HepG2 (cell line): ENCODE measurements around the gene HYDIN. TPM values are rescaled to one million over a fixed set of nuclear protein-coding genes. Genes with fewer than 3 reads are reported as not detected.

ENCODE experiments used
- ATAC-seq: fragments of 200-7000 bp; cut with Tn5 transposase; 3 replicates; pipeline ENCODE4 v1.9.1; 2020; ENCODE audit warnings: mild to moderate bottlenecking, moderate library complexity
- BruUV-seq: library from RNA; stranded (reverse); fragments of 400-500 nt; replicated peaks from 2 replicates; lab custom pipeline; 2021; lab: Mats Ljungman, UMichigan
- CTCF ChIA-PET: fragments of 300-600 bp; formaldehyde crosslinking; extraction: SDS; loops from one replicate; lab custom pipeline; 2021; ENCODE audit warnings: low total read pairs, inconsistent platforms, low intra/inter-chr PET ratio; lab: Yijun Ruan, JAX
- POLR2A ChIA-PET: fragments of 350-600 bp; sonication (Branson Sonifier 250); formaldehyde crosslinking; loops from one replicate; lab custom pipeline; 2020; ENCODE audit warnings: antibody characterized with exemption, inconsistent platforms; lab: Yijun Ruan, JAX
- DNase-seq: peaks from one replicate; pipeline ENCODE4 v3.0.0-alpha.2; 2015; ENCODE audit warnings: low spot score
- FAIRE-seq: peaks from 3 replicates; lab custom pipeline; 2011; peaks lifted over from hg19 to GRCh38; lab: Jason Lieb, UNC
- H2AFZ ChIP-seq: one replicate; pipeline ENCODE4 v1.6.1; 2011; ENCODE audit warnings: low read length, inconsistent platforms
- H3K27ac ChIP-seq: fragments of 300-600 bp; 3 replicates; pipeline ENCODE4 v1.8.0; 2011; ENCODE audit warnings: mixed run types, mild to moderate bottlenecking, mixed read lengths, low read length, inconsistent platforms; ENCODE audit not compliant: insufficient read depth; ENCODE audit errors: extremely low read length
- H3K27me3 ChIP-seq, 2 experiments: fragments of 200-600 bp in 1 of 2; 2 replicates in 1 of 2; 3 replicates in 1 of 2; pipeline versions ENCODE4 v1.6.0 to v1.8.0; 2011; ENCODE audit warnings: low read length in 2 of 2, mild to moderate bottlenecking in 2 of 2, moderate library complexity in 2 of 2, inconsistent platforms in 1 of 2; ENCODE audit not compliant: insufficient read depth in 2 of 2, control insufficient read depth in 1 of 2
- H3K36me3 ChIP-seq, 2 experiments: fragments of 200-600 bp in 1 of 2; replicated peaks in 1 of 2; 2 replicates in 1 of 2; 3 replicates in 1 of 2; pipeline versions ENCODE4 v1.5.1 to v1.8.0; 2011; ENCODE audit warnings: low read length in 2 of 2, inconsistent platforms in 1 of 2; ENCODE audit not compliant: insufficient read depth in 2 of 2, control insufficient read depth in 1 of 2
- H3K4me1 ChIP-seq: 2 replicates; pipeline ENCODE4 v1.5.1; 2012; ENCODE audit warnings: low read length, inconsistent platforms; ENCODE audit not compliant: insufficient read depth
- H3K4me2 ChIP-seq: 2 replicates; pipeline ENCODE4 v1.6.0; 2011; ENCODE audit warnings: low read depth, low read length, inconsistent platforms
- H3K4me3 ChIP-seq, 3 experiments: fragments of 200-600 bp in 1 of 3; sonication (generic), shearing (Covaris generic) in 1 of 3; replicated peaks in 1 of 3; 2 replicates each; pipeline ENCODE4 v1.5.1; 2011 to 2016; ENCODE audit warnings: low read length in 3 of 3, inconsistent platforms in 2 of 3, low read depth in 2 of 3, mild to moderate bottlenecking in 2 of 3, control low read depth in 1 of 3, mixed read lengths in 1 of 3; ENCODE audit not compliant: insufficient read depth in 1 of 3
- H3K79me2 ChIP-seq: one replicate; pipeline ENCODE4 v1.6.1; 2011; ENCODE audit warnings: low read length, inconsistent platforms; ENCODE audit not compliant: insufficient read depth
- H3K9ac ChIP-seq: 2 replicates; pipeline ENCODE4 v1.6.0; 2011; ENCODE audit warnings: mild to moderate bottlenecking, low read depth, low read length, inconsistent platforms; ENCODE audit not compliant: insufficient read depth
- H3K9me3 ChIP-seq: 2 replicates; pipeline ENCODE4 v1.5.1; 2012; ENCODE audit warnings: mild to moderate bottlenecking, low read length
- H4K20me1 ChIP-seq: 2 replicates; pipeline ENCODE4 v1.6.0; 2011; ENCODE audit warnings: inconsistent platforms, mild to moderate bottlenecking, low read length, moderate library complexity; ENCODE audit not compliant: insufficient read depth
- DPF2 ChIP-seq: sonication (generic); formaldehyde crosslinking; IDR thresholded peaks from 2 replicates; pipeline ENCODE4 v1.4.0; 2020; ENCODE audit warnings: mild to moderate bottlenecking, low read depth, missing genetic modification reagents, borderline replicate concordance
- DRAP1 ChIP-seq: IDR thresholded peaks from 2 replicates; pipeline ENCODE4 v1.6.1; 2016; ENCODE audit warnings: missing genetic modification reagents, missing compliant biosample characterization
- ESRRA ChIP-seq: sonication (generic); formaldehyde crosslinking; IDR thresholded peaks from 2 replicates; pipeline ENCODE4 v1.5.1; 2020; ENCODE audit warnings: mild to moderate bottlenecking, low read depth, missing genetic modification reagents
- GATA4 ChIP-seq: sonication (generic); IDR thresholded peaks from 2 replicates; pipeline ENCODE4 v1.6.1; 2016; ENCODE audit warnings: antibody characterized with exemption, low read depth, borderline replicate concordance
- MIXL1 ChIP-seq: IDR thresholded peaks from 2 replicates; pipeline ENCODE4 v1.6.1; 2016
- MLXIP ChIP-seq: sonication (generic); formaldehyde crosslinking; IDR thresholded peaks from 2 replicates; pipeline ENCODE4 v1.9.0; 2021; ENCODE audit warnings: missing genetic modification reagents, borderline replicate concordance
- PLRG1 ChIP-seq: fragments of 450-650 bp; conservative IDR thresholded peaks from 2 replicates; pipeline ENCODE4 v1.6.1; 2016
- SATB2 ChIP-seq: sonication (generic); formaldehyde crosslinking; IDR thresholded peaks from 2 replicates; pipeline ENCODE4 v1.5.0; 2020; ENCODE audit warnings: missing genetic modification reagents
- SSRP1 ChIP-seq: IDR thresholded peaks from 2 replicates; pipeline ENCODE4 v1.6.1; 2016; ENCODE audit warnings: control low read depth
- ZBTB40 ChIP-seq, 2 experiments: fragments of 450-650 bp in 1 of 2; sonication (generic) in 1 of 2; formaldehyde crosslinking in 1 of 2; IDR thresholded peaks; 2 replicates each; pipeline versions ENCODE4 v1.6.1 to v1.8.0; 2016 to 2022; ENCODE audit warnings: antibody characterized with exemption in 1 of 2, mild to moderate bottlenecking in 1 of 2, missing genetic modification reagents in 1 of 2
- ZNF546 ChIP-seq: sonication (generic); formaldehyde crosslinking; conservative IDR thresholded peaks from 2 replicates; pipeline ENCODE4 v1.8.1; 2023; ENCODE audit warnings: mild to moderate bottlenecking, missing genetic modification reagents
- ZNF678 ChIP-seq: sonication (generic); formaldehyde crosslinking; IDR thresholded peaks from 2 replicates; pipeline ENCODE4 v1.4.0; 2020; ENCODE audit warnings: mild to moderate bottlenecking, missing genetic modification reagents
- ZSCAN22 ChIP-seq: sonication (generic); formaldehyde crosslinking; IDR thresholded peaks from 2 replicates; pipeline ENCODE4 v1.4.0; 2020; ENCODE audit warnings: mild to moderate bottlenecking, missing genetic modification reagents
- ZSCAN30 ChIP-seq: sonication (generic); formaldehyde crosslinking; IDR thresholded peaks from 2 replicates; pipeline ENCODE4 v1.5.0; 2020; ENCODE audit warnings: mild to moderate bottlenecking, missing genetic modification reagents
- WGBS: methylation state at CpG from one replicate; pipeline ENCODE4 v1.1.6; 2017; ENCODE audit warnings: low lambda C conversion rate; 5-methylcytosine and 5-hydroxymethylcytosine counted together
- in situ Hi-C: cut with HindIII; loops from 2 replicates; pipeline ENCODE4 v1.10.0; 2017; ENCODE audit warnings: low pct_unique_long_range_greater_than_20kb; ENCODE audit not compliant: extremely low pct_ligation_motif_present
- intact Hi-C: fragments of 100-400 bp; cut with micrococcal nuclease; formaldehyde crosslinking; loops from one replicate; pipeline ENCODE4 v1.10.0; 2022; ENCODE audit not compliant: unreplicated experiment
- polyA plus RNA-seq, 8 experiments: library from polyadenylated mRNA; depleted of rRNA in 3 of 8; stranded (reverse) in 7 of 8; unstranded in 1 of 8; fragments of >200 nt; fragmentation: Illumina TruSeq in 4 of 8; extraction: Trizol in 4 of 8; gene quantifications; 2 replicates each; pipeline versions ENCODE4 v1.2.1 to v1.2.3, GENCODE V29; 2011 to 2016; ENCODE audit warnings: low read depth in 4 of 8, missing spikeins in 1 of 8, mixed read lengths in 1 of 8; ENCODE audit not compliant: insufficient read depth in 1 of 8
- total RNA-seq, 5 experiments: library from RNA; depleted of rRNA; stranded (reverse); fragments of >200 nt; fragmentation: Illumina TruSeq; extraction: Trizol; gene quantifications; 2 replicates each; pipeline ENCODE4 v1.2.3, GENCODE V29; 2016; ENCODE audit warnings: low read depth in 1 of 5

Gene HYDIN
- total and polyA plus RNA-seq, 2 of the 13 experiments (the other 11 are each of a cell fraction or from before 2014, with no cell fraction given), result not detected

- Histone ChIP-seq H2AFZ (no peak overlapping the region), H3K4me1 (no peaks in the 10 kb centered on the region), H3K9me3 (no peaks in the 10 kb centered on the region), H3K36me3 (no peaks in the 10 kb centered on the region), H4K20me1 (no peaks in the 10 kb centered on the region), H3K79me2 (no peaks in the 10 kb centered on the region), H3K27me3 (peaks cover 0 to 25% of the 10 kb centered on the region in 2 experiments; a peak in 2 of 5 replicates), H3K4me2 (no peak overlapping the region), H3K9ac (no peak overlapping the region), H3K27ac (no peak overlapping the region), H3K4me3 (no peak overlapping the region)
- POLR2A ChIA-PET, result no interaction called here
- DNase-seq, result no peak
- no TSS peak for BruUV-seq
- in situ Hi-C loops (no loop called here), intact Hi-C loops (no loop called here)
- ATAC-seq, result no peak
- FAIRE-seq, result no peak
- CTCF ChIA-PET, result no interaction called here
- WGBS, result 0% methylated on average over 1 of the region's 1 CpG
- TF ChIP-seq ZSCAN22 (CRISPR knock-in tag), result no peak
- no peak for TF ChIP-seq MLXIP (CRISPR knock-in tag)
- no peak for TF ChIP-seq ZNF678 (CRISPR knock-in tag)
- no peak for TF ChIP-seq SSRP1 (CRISPR knock-in tag)
- TF ChIP-seq SATB2, result no peak
- no peak for TF ChIP-seq ESRRA (CRISPR knock-in tag)
- TF ChIP-seq ZBTB40 (IDR thresholded peaks at IDR 0.05), result no peak
- TF ChIP-seq ZBTB40 (CRISPR knock-in tag; IDR thresholded peaks at IDR 0.05), result no peak
- no peak for TF ChIP-seq PLRG1
- TF ChIP-seq DPF2 (CRISPR knock-in tag), result no peak
- no peak for TF ChIP-seq ZNF546 (CRISPR knock-in tag)
- TF ChIP-seq GATA4, result no peak
- no peak for TF ChIP-seq DRAP1 (CRISPR knock-in tag)
- no peak for TF ChIP-seq ZSCAN30 (CRISPR knock-in tag)
- no peak for TF ChIP-seq MIXL1 (CRISPR knock-in tag)
Measured at GRCh38 chr16:71258372-71258771, 27.9 kb upstream of the HYDIN start.
